HepG2 (cell line): ENCODE measurements around the gene TREML4. TPM values are rescaled to one million over a fixed set of nuclear protein-coding genes. Genes with fewer than 3 reads are reported as not detected.

Experiments
- ATF7-NPFF ChIP-seq: sonication (generic); formaldehyde crosslinking; IDR thresholded peaks from 2 replicates; pipeline ENCODE4 v1.8.1; 2023; ENCODE audit warnings: mild to moderate bottlenecking, low read depth, missing genetic modification reagents, moderate library complexity
- CBFB ChIP-seq: sonication (generic); formaldehyde crosslinking; IDR thresholded peaks from 2 replicates; pipeline ENCODE4 v1.4.0; 2020; ENCODE audit warnings: missing genetic modification reagents
- CEBPG ChIP-seq: IDR thresholded peaks from 2 replicates; pipeline ENCODE4 v1.6.1; 2016
- FOSL1 ChIP-seq: sonication (generic); formaldehyde crosslinking; IDR thresholded peaks from 2 replicates; pipeline ENCODE4 v1.9.0; 2021; ENCODE audit warnings: missing genetic modification reagents, borderline replicate concordance
- HNRNPLL ChIP-seq: fragments of 200-400 bp; formaldehyde crosslinking; IDR thresholded peaks from 2 replicates; pipeline ENCODE4 v1.6.1; 2017; ENCODE audit warnings: mild to moderate bottlenecking, low read depth, low read length; ENCODE audit not compliant: poor library complexity, severe bottlenecking
- KDM5B ChIP-seq: sonication (generic); formaldehyde crosslinking; IDR thresholded peaks from 2 replicates; pipeline ENCODE4 v1.4.0; 2020; ENCODE audit warnings: missing genetic modification reagents, mild to moderate bottlenecking, borderline replicate concordance
- RCOR2 ChIP-seq: IDR thresholded peaks from 2 replicates; pipeline ENCODE4 v1.6.1; 2016; ENCODE audit warnings: missing biosample characterization, missing genetic modification reagents
- SMYD3 ChIP-seq: sonication (generic); formaldehyde crosslinking; IDR thresholded peaks from 2 replicates; pipeline ENCODE4 v1.8.1; 2023; ENCODE audit warnings: mild to moderate bottlenecking, missing genetic modification reagents
- SNAI1 ChIP-seq: sonication (generic); formaldehyde crosslinking; IDR thresholded peaks from 2 replicates; pipeline ENCODE4 v1.5.0; 2020; ENCODE audit warnings: mild to moderate bottlenecking, missing genetic modification reagents, borderline replicate concordance
- STAG1 ChIP-seq: sonication (generic); formaldehyde crosslinking; IDR thresholded peaks from 2 replicates; pipeline ENCODE4 v1.4.0; 2020; ENCODE audit warnings: missing genetic modification reagents
- ZNF446 ChIP-seq: sonication (generic); formaldehyde crosslinking; IDR thresholded peaks from 2 replicates; pipeline ENCODE4 v1.5.0; 2020; ENCODE audit warnings: mild to moderate bottlenecking, missing genetic modification reagents
- ZNF605 ChIP-seq: sonication (generic); formaldehyde crosslinking; IDR thresholded peaks from 2 replicates; pipeline ENCODE4 v1.8.0; 2022; ENCODE audit warnings: mild to moderate bottlenecking, missing genetic modification reagents
- ZNF652 ChIP-seq: IDR thresholded peaks from 2 replicates; pipeline ENCODE4 v1.6.1; 2016; ENCODE audit warnings: low read depth, borderline replicate concordance
- ZNF672 ChIP-seq: sonication (generic); formaldehyde crosslinking; IDR thresholded peaks from 2 replicates; pipeline ENCODE4 v1.8.1; 2022; ENCODE audit warnings: missing genetic modification reagents
- ZSCAN20 ChIP-seq: sonication (generic); formaldehyde crosslinking; IDR thresholded peaks from 2 replicates; pipeline ENCODE4 v1.4.0; 2020; ENCODE audit warnings: missing genetic modification reagents, mild to moderate bottlenecking, borderline replicate concordance
- polyA plus RNA-seq, 8 experiments: library from polyadenylated mRNA; depleted of rRNA in 3 of 8; stranded (reverse) in 7 of 8; unstranded in 1 of 8; fragments of >200 nt; fragmentation: Illumina TruSeq in 4 of 8; extraction: Trizol in 4 of 8; gene quantifications; 2 replicates each; pipeline versions ENCODE4 v1.2.1 to v1.2.3, GENCODE V29; 2011 to 2016; ENCODE audit warnings: low read depth in 4 of 8, missing spikeins in 1 of 8, mixed read lengths in 1 of 8; ENCODE audit not compliant: insufficient read depth in 1 of 8
- total RNA-seq, 5 experiments: library from RNA; depleted of rRNA; stranded (reverse); fragments of >200 nt; fragmentation: Illumina TruSeq; extraction: Trizol; gene quantifications; 2 replicates each; pipeline ENCODE4 v1.2.3, GENCODE V29; 2016; ENCODE audit warnings: low read depth in 1 of 5
- TF ChIP-seq, protein P1 (sequence below), 2 experiments: sonication (generic) in 1 of 2; formaldehyde crosslinking in 1 of 2; IDR thresholded peaks; 2 replicates each; pipeline versions ENCODE4 v1.5.1 to v1.6.1; 2011 to 2020; ENCODE audit warnings: borderline replicate concordance in 1 of 2, low read depth in 1 of 2, low read length in 1 of 2, mild to moderate bottlenecking in 1 of 2, missing genetic modification reagents in 1 of 2, moderate library complexity in 1 of 2
- TF ChIP-seq, protein P2 (sequence below): sonication (generic); formaldehyde crosslinking; conservative IDR thresholded peaks from 2 replicates; pipeline ENCODE4 v1.8.0; 2022; ENCODE audit warnings: missing genetic modification reagents
- TF ChIP-seq, protein P3 (sequence below): sonication (generic); formaldehyde crosslinking; IDR thresholded peaks from 2 replicates; pipeline ENCODE4 v1.5.1; 2020; ENCODE audit warnings: mild to moderate bottlenecking, moderate library complexity, missing genetic modification reagents
- TF ChIP-seq, protein P4 (sequence below): fragments of 450-650 bp; IDR thresholded peaks from 2 replicates; pipeline ENCODE4 v1.6.1; 2017; ENCODE audit warnings: mild to moderate bottlenecking
- TF ChIP-seq, protein P5 (sequence below): IDR thresholded peaks from 2 replicates; pipeline ENCODE4 v1.6.1; 2012; ENCODE audit warnings: inconsistent platforms

The TREML4 gene
- total and polyA plus RNA-seq, 2 of the 13 experiments (the other 11 are each of a cell fraction or from before 2014, with no cell fraction given) = not detected

DNA sequence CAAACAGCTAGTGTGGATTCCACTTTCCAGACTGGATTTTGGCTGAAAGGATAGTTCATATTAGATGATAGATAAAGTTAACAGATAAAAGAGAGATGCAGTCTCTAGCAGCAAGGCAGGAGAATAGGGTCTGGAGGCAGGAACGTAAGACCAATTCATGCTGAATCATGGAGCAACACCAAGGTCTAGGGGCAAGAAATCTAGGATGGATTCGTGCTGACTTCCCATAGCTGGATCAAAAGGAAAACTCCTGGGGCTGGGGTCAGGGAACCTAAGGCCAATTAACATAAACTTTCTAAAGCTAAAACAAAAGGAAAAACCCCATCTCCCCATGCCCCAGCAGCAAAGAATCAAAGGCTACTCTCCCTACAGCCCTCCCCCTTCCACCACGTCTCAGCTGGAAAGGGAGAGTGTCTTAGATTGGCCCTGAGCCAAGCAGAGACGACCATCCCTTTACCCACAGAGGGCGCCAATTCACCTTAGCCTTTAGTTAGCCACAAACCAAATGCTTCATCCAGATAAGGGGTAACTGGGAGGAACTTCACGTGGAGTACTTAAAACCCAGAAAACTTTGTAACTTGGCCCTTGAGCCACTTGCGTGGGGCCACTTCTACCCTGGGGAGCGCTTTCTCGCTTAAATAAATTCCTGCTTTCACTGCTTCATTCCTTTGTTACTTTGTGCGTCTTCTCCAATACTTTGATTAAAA lies 50.7 kb downstream of the TREML4 start (continued):
- TF ChIP-seq, protein P1, sequence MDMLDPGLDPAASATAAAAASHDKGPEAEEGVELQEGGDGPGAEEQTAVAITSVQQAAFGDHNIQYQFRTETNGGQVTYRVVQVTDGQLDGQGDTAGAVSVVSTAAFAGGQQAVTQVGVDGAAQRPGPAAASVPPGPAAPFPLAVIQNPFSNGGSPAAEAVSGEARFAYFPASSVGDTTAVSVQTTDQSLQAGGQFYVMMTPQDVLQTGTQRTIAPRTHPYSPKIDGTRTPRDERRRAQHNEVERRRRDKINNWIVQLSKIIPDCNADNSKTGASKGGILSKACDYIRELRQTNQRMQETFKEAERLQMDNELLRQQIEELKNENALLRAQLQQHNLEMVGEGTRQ (IDR thresholded peaks at IDR 0.05; ENCODE audit: low read depth, low read length) = no peak
- TF ChIP-seq, protein P1 (CRISPR knock-in tag; IDR thresholded peaks at IDR 0.05; ENCODE audit: borderline replicate concordance) = no peak
- TF ChIP-seq ATF7-NPFF (no peak), ZNF652 (CRISPR knock-in tag) (no peak), SNAI1 (CRISPR knock-in tag) (no peak), ZNF672 (CRISPR knock-in tag) (no peak), FOSL1 (no peak), ZSCAN20 (CRISPR knock-in tag) (no peak), ZNF446 (no peak), SMYD3 (CRISPR knock-in tag) (no peak), KDM5B (CRISPR knock-in tag) (no peak), ZNF605 (CRISPR knock-in tag) (no peak), RCOR2 (CRISPR knock-in tag) (no peak), STAG1 (CRISPR knock-in tag) (peak; percentile 38), CEBPG (CRISPR knock-in tag) (no peak), CBFB (CRISPR knock-in tag) (no peak), HNRNPLL (no peak)
- TF ChIP-seq, protein P2, sequence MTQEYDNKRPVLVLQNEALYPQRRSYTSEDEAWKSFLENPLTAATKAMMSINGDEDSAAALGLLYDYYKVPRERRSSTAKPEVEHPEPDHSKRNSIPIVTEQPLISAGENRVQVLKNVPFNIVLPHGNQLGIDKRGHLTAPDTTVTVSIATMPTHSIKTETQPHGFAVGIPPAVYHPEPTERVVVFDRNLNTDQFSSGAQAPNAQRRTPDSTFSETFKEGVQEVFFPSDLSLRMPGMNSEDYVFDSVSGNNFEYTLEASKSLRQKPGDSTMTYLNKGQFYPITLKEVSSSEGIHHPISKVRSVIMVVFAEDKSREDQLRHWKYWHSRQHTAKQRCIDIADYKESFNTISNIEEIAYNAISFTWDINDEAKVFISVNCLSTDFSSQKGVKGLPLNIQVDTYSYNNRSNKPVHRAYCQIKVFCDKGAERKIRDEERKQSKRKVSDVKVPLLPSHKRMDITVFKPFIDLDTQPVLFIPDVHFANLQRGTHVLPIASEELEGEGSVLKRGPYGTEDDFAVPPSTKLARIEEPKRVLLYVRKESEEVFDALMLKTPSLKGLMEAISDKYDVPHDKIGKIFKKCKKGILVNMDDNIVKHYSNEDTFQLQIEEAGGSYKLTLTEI (CRISPR knock-in tag) = no peak
- TF ChIP-seq, protein P3, sequence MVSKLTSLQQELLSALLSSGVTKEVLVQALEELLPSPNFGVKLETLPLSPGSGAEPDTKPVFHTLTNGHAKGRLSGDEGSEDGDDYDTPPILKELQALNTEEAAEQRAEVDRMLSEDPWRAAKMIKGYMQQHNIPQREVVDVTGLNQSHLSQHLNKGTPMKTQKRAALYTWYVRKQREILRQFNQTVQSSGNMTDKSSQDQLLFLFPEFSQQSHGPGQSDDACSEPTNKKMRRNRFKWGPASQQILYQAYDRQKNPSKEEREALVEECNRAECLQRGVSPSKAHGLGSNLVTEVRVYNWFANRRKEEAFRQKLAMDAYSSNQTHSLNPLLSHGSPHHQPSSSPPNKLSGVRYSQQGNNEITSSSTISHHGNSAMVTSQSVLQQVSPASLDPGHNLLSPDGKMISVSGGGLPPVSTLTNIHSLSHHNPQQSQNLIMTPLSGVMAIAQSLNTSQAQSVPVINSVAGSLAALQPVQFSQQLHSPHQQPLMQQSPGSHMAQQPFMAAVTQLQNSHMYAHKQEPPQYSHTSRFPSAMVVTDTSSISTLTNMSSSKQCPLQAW (CRISPR knock-in tag) = 0 out of 2 replicates have a peak, but pooled peaks have one; percentile 25
- TF ChIP-seq, protein P4, sequence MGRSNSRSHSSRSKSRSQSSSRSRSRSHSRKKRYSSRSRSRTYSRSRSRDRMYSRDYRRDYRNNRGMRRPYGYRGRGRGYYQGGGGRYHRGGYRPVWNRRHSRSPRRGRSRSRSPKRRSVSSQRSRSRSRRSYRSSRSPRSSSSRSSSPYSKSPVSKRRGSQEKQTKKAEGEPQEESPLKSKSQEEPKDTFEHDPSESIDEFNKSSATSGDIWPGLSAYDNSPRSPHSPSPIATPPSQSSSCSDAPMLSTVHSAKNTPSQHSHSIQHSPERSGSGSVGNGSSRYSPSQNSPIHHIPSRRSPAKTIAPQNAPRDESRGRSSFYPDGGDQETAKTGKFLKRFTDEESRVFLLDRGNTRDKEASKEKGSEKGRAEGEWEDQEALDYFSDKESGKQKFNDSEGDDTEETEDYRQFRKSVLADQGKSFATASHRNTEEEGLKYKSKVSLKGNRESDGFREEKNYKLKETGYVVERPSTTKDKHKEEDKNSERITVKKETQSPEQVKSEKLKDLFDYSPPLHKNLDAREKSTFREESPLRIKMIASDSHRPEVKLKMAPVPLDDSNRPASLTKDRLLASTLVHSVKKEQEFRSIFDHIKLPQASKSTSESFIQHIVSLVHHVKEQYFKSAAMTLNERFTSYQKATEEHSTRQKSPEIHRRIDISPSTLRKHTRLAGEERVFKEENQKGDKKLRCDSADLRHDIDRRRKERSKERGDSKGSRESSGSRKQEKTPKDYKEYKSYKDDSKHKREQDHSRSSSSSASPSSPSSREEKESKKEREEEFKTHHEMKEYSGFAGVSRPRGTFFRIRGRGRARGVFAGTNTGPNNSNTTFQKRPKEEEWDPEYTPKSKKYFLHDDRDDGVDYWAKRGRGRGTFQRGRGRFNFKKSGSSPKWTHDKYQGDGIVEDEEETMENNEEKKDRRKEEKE = no peak
- TF ChIP-seq, protein P5, sequence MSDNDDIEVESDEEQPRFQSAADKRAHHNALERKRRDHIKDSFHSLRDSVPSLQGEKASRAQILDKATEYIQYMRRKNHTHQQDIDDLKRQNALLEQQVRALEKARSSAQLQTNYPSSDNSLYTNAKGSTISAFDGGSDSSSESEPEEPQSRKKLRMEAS = no peak
